Thoracic aorta (tissue), 2 donors: ENCODE results near the gene RNFT2. TPM values are rescaled to one million over a fixed set of nuclear protein-coding genes. Genes with fewer than 3 reads are reported as not detected.

Experiments used
- ATAC-seq: fragments of 150-250 bp; one replicate; pipeline ENCODE4 v1.8.0; 2017; ENCODE audit warnings: low read depth; ENCODE audit not compliant: insufficient number of reproducible peaks, low FRiP score
- DNase-seq: peaks from one replicate; pipeline ENCODE4 v3.0.0-alpha.2; 2020; ENCODE audit warnings: low spot score
- H3K27ac ChIP-seq, 2 donors: fragments of 200-600 bp; sonication (generic); 1 replicate in 1 of 2; 2 replicates in 1 of 2; pipeline ENCODE4 v1.5.1; 2016; ENCODE audit warnings: mild to moderate bottlenecking in 2 of 2, moderate library complexity in 2 of 2
- H3K27me3 ChIP-seq: fragments of 200-600 bp; sonication (generic); replicated peaks from 2 replicates; pipeline ENCODE4 v1.6.0; 2016; ENCODE audit warnings: mild to moderate bottlenecking; ENCODE audit not compliant: insufficient read depth
- H3K36me3 ChIP-seq: fragments of 200-600 bp; sonication (generic); one replicate; pipeline ENCODE4 v1.5.1; 2016
- H3K4me1 ChIP-seq, 2 donors: fragments of 200-600 bp; sonication (generic); 1 replicate in 1 of 2; 2 replicates in 1 of 2; pipeline versions ENCODE4 v1.5.1 to v1.6.0; 2016; ENCODE audit warnings: low read depth in 2 of 2, mild to moderate bottlenecking in 1 of 2; ENCODE audit not compliant: control insufficient read depth in 1 of 2
- H3K4me3 ChIP-seq: fragments of 200-600 bp; sonication (generic); 2 replicates; pipeline ENCODE4 v1.5.1; 2016; ENCODE audit warnings: mild to moderate bottlenecking
- H3K9me3 ChIP-seq: fragments of 200-600 bp; sonication (generic); 2 replicates; pipeline ENCODE4 v1.5.1; 2016
- total RNA-seq, 2 donors: library from RNA; depleted of rRNA; stranded (reverse); fragments of >200 nt; gene quantifications; one replicate each; pipeline versions ENCODE4 v1.1.0 to v1.2.3, GENCODE V29; 2016
- TF ChIP-seq, protein P1 (sequence below): fragments of 200-600 bp; sonication (generic); IDR thresholded peaks from one replicate; pipeline ENCODE4 v1.5.1; 2019; ENCODE audit warnings: antibody characterized with exemption

Gene RNFT2
- total RNA-seq, 2 donors from 2014 or later: 1.1 to 1.5 TPM

DNA sequence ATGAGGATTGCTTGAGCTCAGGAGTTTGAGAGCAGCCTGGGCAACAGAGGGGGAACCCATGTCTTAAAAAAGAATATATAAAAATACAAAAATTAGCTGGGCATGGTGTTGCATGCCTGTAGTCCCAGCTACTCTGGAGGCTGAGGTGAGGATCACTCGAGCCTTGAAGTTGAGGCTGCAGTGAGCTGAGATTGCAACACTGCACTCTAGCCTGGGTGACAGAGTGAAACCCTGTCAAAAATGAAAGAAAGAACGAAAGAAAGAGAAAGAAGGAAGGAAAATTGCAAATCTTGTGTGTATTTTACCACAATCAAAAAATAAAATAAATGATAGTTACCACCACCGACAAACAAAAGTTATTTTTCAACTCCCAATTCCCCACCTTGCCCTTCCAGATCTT lies 45.5 kb upstream of the RNFT2 start:
- ATAC-seq (no peak), DNase-seq (no peak)
- no peaks in the 10 kb centered on the region for H3K36me3 ChIP-seq
- H3K4me3 ChIP-seq: no peak overlapping the region
- H3K9me3 ChIP-seq: no peaks in the 10 kb centered on the region
- H3K27me3 ChIP-seq: peaks cover 5% of the 10 kb centered on the region
- H3K4me1 ChIP-seq: peaks cover 11% of the 10 kb centered on the region in 2 donors
- H3K27ac ChIP-seq: no peak overlapping the region
- TF ChIP-seq, protein P1, sequence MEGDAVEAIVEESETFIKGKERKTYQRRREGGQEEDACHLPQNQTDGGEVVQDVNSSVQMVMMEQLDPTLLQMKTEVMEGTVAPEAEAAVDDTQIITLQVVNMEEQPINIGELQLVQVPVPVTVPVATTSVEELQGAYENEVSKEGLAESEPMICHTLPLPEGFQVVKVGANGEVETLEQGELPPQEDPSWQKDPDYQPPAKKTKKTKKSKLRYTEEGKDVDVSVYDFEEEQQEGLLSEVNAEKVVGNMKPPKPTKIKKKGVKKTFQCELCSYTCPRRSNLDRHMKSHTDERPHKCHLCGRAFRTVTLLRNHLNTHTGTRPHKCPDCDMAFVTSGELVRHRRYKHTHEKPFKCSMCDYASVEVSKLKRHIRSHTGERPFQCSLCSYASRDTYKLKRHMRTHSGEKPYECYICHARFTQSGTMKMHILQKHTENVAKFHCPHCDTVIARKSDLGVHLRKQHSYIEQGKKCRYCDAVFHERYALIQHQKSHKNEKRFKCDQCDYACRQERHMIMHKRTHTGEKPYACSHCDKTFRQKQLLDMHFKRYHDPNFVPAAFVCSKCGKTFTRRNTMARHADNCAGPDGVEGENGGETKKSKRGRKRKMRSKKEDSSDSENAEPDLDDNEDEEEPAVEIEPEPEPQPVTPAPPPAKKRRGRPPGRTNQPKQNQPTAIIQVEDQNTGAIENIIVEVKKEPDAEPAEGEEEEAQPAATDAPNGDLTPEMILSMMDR: no peak

DNA sequence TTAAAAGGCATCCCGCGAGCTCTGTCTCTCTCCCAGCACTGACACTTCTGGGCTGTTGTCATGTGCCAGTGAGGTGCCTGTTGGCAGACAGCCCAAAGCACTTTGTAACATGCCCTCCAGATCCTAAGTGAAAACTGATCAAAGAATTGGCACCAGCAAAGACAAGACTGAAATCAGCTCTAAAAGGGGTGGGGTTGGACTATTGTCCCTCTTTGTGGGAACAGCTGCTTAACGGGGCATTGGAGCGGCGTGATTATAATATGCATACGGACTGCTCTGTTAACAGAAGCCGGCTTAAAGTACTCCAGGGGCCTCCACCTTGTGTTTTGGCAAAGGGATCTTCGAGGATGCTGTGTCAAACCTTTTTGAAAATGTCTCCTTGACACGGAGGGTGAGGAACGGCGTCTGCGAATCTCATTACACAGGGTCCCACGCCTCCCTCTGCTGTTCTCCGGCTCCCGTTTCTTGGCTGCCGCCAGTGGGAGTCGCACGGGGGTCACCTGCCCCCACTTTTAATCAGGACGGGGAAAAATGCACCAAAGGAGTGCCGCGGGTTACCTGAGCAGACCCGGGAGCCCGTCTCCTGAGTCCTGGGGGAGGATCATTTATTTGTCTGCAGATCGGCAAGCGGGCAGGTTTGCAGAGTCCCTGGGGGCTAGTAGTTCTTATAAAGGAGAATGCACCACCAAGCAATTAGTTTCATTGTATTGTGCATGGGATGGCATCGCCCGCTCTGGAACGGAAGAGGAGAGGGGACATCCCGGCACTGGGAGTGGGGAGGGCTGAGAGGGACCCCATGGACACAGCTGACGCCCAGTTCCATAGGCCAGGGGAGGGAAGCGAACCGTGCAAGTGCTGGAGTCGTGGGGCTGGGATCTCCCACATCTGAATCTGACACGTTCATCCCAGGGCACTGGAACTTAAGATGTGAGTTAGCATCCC lies 44.6 kb upstream of the RNFT2 start:
- no peak for ATAC-seq
- H3K27me3 ChIP-seq: peaks cover 5% of the 10 kb centered on the region

DNA sequence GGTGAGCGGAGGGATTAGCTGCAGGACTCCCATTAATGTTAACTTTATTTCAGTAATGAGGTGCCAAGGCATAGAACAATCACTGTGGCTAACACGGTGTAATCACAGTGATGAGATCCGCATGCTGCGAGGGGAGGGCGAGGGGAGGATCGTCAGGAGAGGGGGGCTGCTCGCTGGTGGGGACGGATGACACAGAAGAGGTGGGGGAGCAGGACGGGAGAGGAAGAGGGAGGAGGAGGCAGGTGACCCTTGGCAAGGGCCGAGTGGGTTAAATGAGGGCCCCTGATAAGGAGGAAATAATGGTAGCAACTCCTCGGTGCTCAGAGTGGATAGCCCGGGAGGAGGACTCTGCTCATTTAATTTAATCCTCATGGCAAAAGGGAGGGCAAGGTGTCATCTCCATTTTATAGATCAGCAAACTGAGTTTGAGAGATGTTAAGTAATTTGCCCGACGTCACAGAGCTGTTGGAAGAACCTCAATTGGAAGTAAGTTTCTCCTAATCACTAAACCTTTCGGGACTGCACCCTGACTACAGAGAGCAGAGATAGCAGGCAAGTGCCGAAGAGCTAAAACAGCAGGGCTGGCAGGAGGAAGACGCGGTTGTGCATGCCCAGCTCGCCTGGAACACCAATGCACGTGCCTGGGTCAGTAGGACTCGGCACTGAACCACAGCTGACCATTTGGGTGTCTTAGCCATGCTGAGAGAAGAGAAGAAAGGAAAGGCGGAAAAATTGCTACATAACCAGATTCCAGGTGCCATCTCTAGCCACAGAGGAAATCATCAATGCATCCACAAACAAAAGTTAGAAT lies 43.3 kb upstream of the RNFT2 start:
- no peak for ATAC-seq
- TF ChIP-seq, protein P1: no peak

More for the DNA sequence above, 44.6 kb upstream of the RNFT2 start:
- no peak for DNase-seq
- Histone ChIP-seq H3K9me3 (no peaks in the 10 kb centered on the region), H3K36me3 (no peaks in the 10 kb centered on the region), H3K4me1 (peaks cover 11% of the 10 kb centered on the region in 2 donors), H3K4me3 (peak overlapping the region; percentile 61), H3K27ac (no peak overlapping the region)
- TF ChIP-seq, protein P1: no peak

DNA sequence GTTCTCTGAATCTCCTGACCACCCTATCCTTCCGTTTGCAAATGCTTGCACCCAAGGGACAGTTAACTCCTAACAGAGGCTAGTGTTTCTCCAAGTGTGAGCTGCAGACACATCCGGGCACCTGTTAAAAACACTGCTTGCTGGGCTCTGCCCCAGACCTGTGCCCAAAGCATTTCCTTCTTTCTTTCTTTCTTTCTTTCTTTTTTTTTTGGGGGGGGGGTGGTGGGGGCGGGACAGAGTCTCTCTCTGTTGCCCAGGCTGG lies 42.7 kb upstream of the RNFT2 start:
- TF ChIP-seq, protein P1: no peak
- no peaks in the 10 kb centered on the region for H3K9me3 ChIP-seq
- DNase-seq: no peak
- no peak overlapping the region for H3K27ac ChIP-seq
- peaks cover 5% of the 10 kb centered on the region for H3K27me3 ChIP-seq
- H3K4me3 ChIP-seq: no peak overlapping the region
- no peaks in the 10 kb centered on the region for H3K36me3 ChIP-seq
- H3K4me1 ChIP-seq: peaks cover 11% of the 10 kb centered on the region in 2 donors
- ATAC-seq: no peak

More for the DNA sequence above, 43.3 kb upstream of the RNFT2 start:
- Histone ChIP-seq H3K27me3 (peaks cover 5% of the 10 kb centered on the region), H3K4me3 (no peak overlapping the region), H3K36me3 (no peaks in the 10 kb centered on the region), H3K4me1 (peaks cover 11% of the 10 kb centered on the region in 2 donors), H3K9me3 (no peaks in the 10 kb centered on the region), H3K27ac (no peak overlapping the region)
- DNase-seq: no peak

DNA sequence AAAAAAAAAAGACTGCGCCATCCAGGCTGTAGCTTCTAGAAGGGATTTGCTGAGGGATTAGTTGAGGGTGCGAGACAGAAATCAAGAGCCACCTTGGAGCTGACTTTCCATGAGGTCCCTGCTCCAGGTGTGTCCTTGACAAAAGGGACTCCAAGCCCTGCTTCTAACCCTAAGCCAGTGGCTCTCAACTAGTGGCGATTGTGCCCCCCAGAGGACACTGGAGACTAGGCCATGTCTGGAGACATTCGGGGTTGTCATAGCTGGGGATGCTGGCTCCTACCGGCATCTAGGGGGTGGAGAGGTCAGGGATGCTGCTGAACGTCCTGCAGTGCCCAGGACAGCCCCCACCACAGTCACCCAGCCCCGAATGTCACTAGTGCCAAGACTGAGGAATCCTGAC lies 40.8 kb upstream of the RNFT2 start:
- H3K27me3 ChIP-seq: peaks cover 5% of the 10 kb centered on the region
- no peak overlapping the region for H3K4me3 ChIP-seq
- H3K4me1 ChIP-seq: peaks cover 11% of the 10 kb centered on the region in 2 donors
- no peaks in the 10 kb centered on the region for H3K36me3 ChIP-seq
- no peak for ATAC-seq
- TF ChIP-seq, protein P1: no peak
- no peak for DNase-seq
- no peaks in the 10 kb centered on the region for H3K9me3 ChIP-seq
- no peak overlapping the region for H3K27ac ChIP-seq
